ENCODE results near the gene FBN1.

GRCh38 chr15:48652510-48653076, 7.1 kb upstream of the FBN1 start:
- TF ChIP-seq YY1 (IDR thresholded peaks at IDR 0.05; ENCODE audit: insufficient read depth, insufficient read length) = no peak
- no peak for TF ChIP-seq SUZ12 (IDR thresholded peaks at IDR 0.05; ENCODE audit: extremely low read depth, insufficient read depth, insufficient read length)
